Stimulated activated CD4-positive, alpha-beta T cell treated with anti-CD3 and anti-CD28 coated beads, Interleukin-1b, Interleukin-23, amount 100 ng/mL, for 4 hours (primary cell): ENCODE results near the gene LRRC1.

Source experiments
- DNase-seq, 2 donors: peaks; one replicate each; pipeline ENCODE4 v3.0.0-alpha.2; 2020; ENCODE audit warnings: low read depth in 2 of 2

LRRC1 gene

GRCh38 chr6:53961679-53962370 is 167.0 kb downstream of the LRRC1 start:
- no peak for DNase-seq

GRCh38 chr6:53962646-53963045 is 167.8 kb downstream of the LRRC1 start:
- no peak for DNase-seq

- no peak for DNase-seq
These were observed 172.6 kb downstream of the LRRC1 start for GRCh38 chr6:53967415-53967814.
